ENCODE measurements around the gene CKM. TPM values are rescaled to one million over a fixed set of nuclear protein-coding genes. Genes with fewer than 3 reads are reported as not detected.

Gene CKM
- total and polyA plus RNA-seq, 2 of the 4 experiments (the other 2 are of a cell fraction) = not detected

GRCh38 chr19:45342911-45343310 is 20.2 kb upstream of the CKM start:
- no peak overlapping the region for H3K14ac ChIP-seq (replicated peaks; ENCODE audit: low read depth, low read length)
- H2BK120ac ChIP-seq (ENCODE audit: low read depth, low read length) = no peak overlapping the region
- no peak overlapping the region for H2BK15ac ChIP-seq (ENCODE audit: low read depth, low read length)
- H3K23ac ChIP-seq (ENCODE audit: low read depth, low read length) = no peak overlapping the region
- no peak overlapping the region for H3K4ac ChIP-seq (ENCODE audit: low read depth, low read length)
- POLR2A ChIA-PET (ENCODE audit: unreplicated experiment) = no interaction called here
- ATAC-seq (ENCODE audit: low read depth) = no peak
- intact Hi-C loops (cut with micrococcal nuclease) (no loop called here), dilution Hi-C loops (cut with HindIII; ENCODE audit: low sequenced_read_pairs, unreplicated experiment) (no loop called here), in situ Hi-C loops (cut with MboI; ENCODE audit: low sequenced_read_pairs) (no loop called here)
- H2AFZ ChIP-seq (replicated peaks; ENCODE audit: low read length, poor library complexity) = no peak overlapping the region
- BruUV-seq (replicated peaks) = no TSS peak
- no peak overlapping the region for H3K27ac ChIP-seq (ENCODE audit: insufficient read depth, low read length)
- CTCF ChIA-PET = interaction anchor here (0.6 kb wide), 1 partner anchor 27 kb away, joined by 4 read pairs; no protein-coding TSS in a partner anchor
- no peak overlapping the region for H2BK20ac ChIP-seq (ENCODE audit: low read depth, low read length)
- H4K91ac ChIP-seq (ENCODE audit: insufficient read depth, low read depth, low read length) = no peak overlapping the region
- no peak for DNase-seq
- H2AK9ac ChIP-seq (replicated peaks; ENCODE audit: low read depth, low read length, poor library complexity) = no peak overlapping the region
- WGBS, 2 experiments (ENCODE audit: extremely low coverage in 2 of 2, insufficient read length in 1 of 2) = 60% methylated on average over 1 of the region's 13 CpGs; no CpG with 5 or more reads in 1 of the 2 experiments
- no peak overlapping the region for H2BK5ac ChIP-seq (ENCODE audit: low read depth, low read length, poor library complexity, severe bottlenecking)
- no peak overlapping the region for H3K56ac ChIP-seq (ENCODE audit: extremely low read depth, insufficient read depth, low read length)
- no peak overlapping the region for H2AK5ac ChIP-seq (ENCODE audit: low read depth, low read length)
- peaks cover 19% of the 10 kb centered on the region for H3K27me3 ChIP-seq (ENCODE audit: control insufficient read depth, insufficient read depth, low read length)
- H4K8ac ChIP-seq (ENCODE audit: low read depth in 2 of 2, low read length in 2 of 2) = no peak overlapping the region
- no peak overlapping the region for H4K5ac ChIP-seq (ENCODE audit: low read depth, low read length)
- H3K9ac ChIP-seq (ENCODE audit: low read depth, low read length) = no peak overlapping the region
- H3K4me3 ChIP-seq (ENCODE audit: insufficient read depth, low read depth, low read length) = no peak overlapping the region
- H3K79me1 ChIP-seq (ENCODE audit: low read depth in 1 of 2, low read length in 2 of 2) = no peaks in the 10 kb centered on the region
- H3K18ac ChIP-seq (ENCODE audit: low read depth, low read length) = no peak overlapping the region
- H3K4me2 ChIP-seq (ENCODE audit: low read depth, low read length) = no peak overlapping the region
- peaks cover 1% of the 10 kb centered on the region; the same call in 1 of the 2 replicates for H4K20me1 ChIP-seq (ENCODE audit: insufficient read depth, low read length)
- H3K4me1 ChIP-seq (ENCODE audit: control insufficient read depth, insufficient read depth, low read length) = no peaks in the 10 kb centered on the region
- no peaks in the 10 kb centered on the region for H3K36me3 ChIP-seq (ENCODE audit: control insufficient read depth, insufficient read depth, low read length)
- TF ChIP-seq BHLHE40 (IDR thresholded peaks at IDR 0.05; ENCODE audit: low read depth, low read length) (no peak), MXI1 (IDR thresholded peaks at IDR 0.05; ENCODE audit: borderline replicate concordance, low read depth, low read length) (no peak), MAFK (IDR thresholded peaks at IDR 0.05; ENCODE audit: low read depth, low read length) (no peak), USF2 (IDR thresholded peaks at IDR 0.05; ENCODE audit: low read depth, low read length) (no peak), RFX5 (IDR thresholded peaks at IDR 0.05; ENCODE audit: low read depth, low read length) (no peak), MAZ (IDR thresholded peaks at IDR 0.05; ENCODE audit: borderline replicate concordance, low read depth, low read length) (no peak), POLR2A (IDR thresholded peaks at IDR 0.05; ENCODE audit: low read depth, low read length) (no peak), CHD1 (IDR thresholded peaks at IDR 0.05; ENCODE audit: low read depth, low read length) (no peak), CTCF (conservative IDR thresholded peaks at IDR 0.05; ENCODE audit: low read depth, low read length) (no peak), RCOR1 (IDR thresholded peaks at IDR 0.05; ENCODE audit: insufficient replicate concordance, low read length) (no peak), ELK1 (IDR thresholded peaks at IDR 0.05; ENCODE audit: borderline replicate concordance, low read depth, low read length) (no peak), CEBPB (IDR thresholded peaks at IDR 0.05; ENCODE audit: low read depth, low read length) (no peak), SMC3 (IDR thresholded peaks at IDR 0.05; ENCODE audit: low read depth, low read length) (no peak), NFE2L2 (IDR thresholded peaks at IDR 0.05; ENCODE audit: low read depth, low read length) (no peak), RAD21 (IDR thresholded peaks at IDR 0.05; ENCODE audit: low read length) (no peak), FOS (IDR thresholded peaks at IDR 0.05; ENCODE audit: low read depth, low read length) (no peak)
- H3K9me1 ChIP-seq (ENCODE audit: insufficient read depth, low read length) = no peaks in the 10 kb centered on the region
- no peaks in the 10 kb centered on the region for H3K9me3 ChIP-seq (ENCODE audit: control insufficient read depth, insufficient read depth, low read length)

Measured in IMR-90 (cell line).